Measurements from ENCODE around the gene SCD.

DNA sequence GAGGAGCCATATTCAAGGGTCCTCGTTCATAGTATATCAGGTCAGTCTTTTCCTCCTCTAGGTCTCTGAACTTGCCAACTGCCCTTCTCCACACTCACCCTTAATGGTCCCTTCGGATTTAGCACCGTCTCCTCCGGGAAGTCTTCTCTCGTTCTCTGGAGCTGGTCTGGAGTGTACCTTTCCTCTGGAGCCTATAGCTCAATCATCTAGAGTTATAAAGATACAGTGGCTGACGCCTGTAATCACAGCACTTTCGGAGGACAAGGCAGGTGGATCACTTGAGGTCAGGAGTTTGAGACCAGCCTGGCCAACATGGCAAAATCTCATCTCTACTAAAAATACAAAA is 4.4 kb upstream of the SCD start:
- no peak for TF ChIP-seq POLR2A (IDR thresholded peaks at IDR 0.05; ENCODE audit: low read depth, low read length)
- no peak for TF ChIP-seq POLR2AphosphoS5 (IDR thresholded peaks at IDR 0.05; ENCODE audit: low read depth, low read length)
